ENCODE data around the gene SAFB2.
A peak's percentile ranks its signal among the peaks of the same experiment; 100 is the strongest.
"Not testable (repeated sequence)": the region's sequence is repeated elsewhere in the genome, so short reads cannot be mapped to it uniquely, and the experiment has no call there.

Gene SAFB2

DNA sequence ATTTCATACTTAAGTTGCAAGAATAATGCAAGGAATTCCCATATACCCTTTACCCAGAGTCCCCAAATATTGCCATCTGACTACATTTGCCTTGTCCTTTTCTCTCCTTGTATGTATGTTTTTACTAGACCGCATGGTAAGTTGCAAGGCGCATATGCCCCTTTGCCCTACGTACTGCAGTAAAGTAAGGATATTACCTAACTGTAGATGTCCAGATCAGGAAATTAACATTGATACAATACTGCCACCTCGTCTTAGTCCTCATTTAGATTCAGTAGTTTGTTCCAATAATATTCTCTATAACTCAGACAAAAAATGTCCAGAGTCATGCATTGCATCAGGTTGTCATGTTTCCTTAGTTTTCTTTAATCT lies 9.7 kb upstream of the SAFB2 start:
- no peak for DNase-seq

DNA sequence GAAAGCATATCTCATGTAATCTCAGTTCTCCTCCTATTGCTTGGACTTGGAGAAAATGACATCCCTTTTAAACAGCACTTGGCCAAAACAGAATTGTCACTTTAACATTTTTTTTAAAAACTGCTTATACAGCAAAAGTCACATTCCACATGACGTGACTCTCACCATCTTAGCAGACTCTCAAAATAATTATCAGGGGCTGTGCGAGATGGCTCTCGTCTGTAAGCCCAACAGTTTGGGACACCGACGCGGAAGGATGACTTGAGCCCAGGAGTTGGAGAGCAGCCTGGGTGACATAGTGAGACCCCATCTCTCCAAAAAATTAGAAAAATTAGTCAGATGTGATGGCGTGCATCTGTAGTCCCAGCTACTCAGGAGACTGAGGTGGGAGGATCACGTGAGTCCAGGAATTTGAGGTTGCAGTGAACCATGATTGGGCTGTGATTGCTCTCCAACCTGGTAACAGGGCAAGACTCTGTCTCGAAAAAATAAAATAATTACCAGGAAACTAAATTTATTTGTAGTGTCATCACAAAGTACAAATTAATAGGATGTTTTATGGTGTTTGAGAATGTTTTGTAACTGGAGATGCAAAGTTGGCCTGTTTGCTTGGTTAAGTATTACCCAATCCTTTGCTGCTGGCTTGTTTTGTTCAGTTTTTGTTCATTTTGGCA lies 9.1 kb upstream of the SAFB2 start:
- no peak for DNase-seq

DNA sequence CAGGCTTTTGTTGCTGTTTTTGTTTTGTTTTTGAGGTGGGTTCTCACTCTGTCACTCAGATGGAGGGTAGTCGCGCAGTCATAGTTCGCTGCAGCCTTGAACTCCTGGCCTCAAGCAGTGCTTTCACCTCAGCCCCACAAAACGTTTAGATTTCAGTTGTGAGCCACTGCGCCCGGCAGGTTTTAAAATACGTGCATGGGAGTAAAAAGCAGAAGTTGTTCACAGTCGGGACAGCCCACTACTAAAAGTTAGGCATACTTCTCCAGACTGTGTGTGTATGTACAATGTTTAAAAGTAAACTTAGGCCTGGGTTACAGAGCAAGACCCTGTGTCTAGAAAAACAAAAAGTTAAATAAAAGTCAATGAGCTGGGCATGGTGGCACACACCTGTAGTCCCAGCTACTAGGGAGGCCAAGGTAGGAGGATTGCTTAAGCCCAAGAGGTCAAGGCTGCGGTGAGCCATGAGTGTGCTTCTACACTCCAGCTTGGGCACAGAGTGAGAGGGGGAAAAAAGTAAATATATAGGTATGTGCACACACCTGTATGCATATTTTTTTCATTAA lies 6.4 kb upstream of the SAFB2 start:
- DNase-seq: no peak

DNA sequence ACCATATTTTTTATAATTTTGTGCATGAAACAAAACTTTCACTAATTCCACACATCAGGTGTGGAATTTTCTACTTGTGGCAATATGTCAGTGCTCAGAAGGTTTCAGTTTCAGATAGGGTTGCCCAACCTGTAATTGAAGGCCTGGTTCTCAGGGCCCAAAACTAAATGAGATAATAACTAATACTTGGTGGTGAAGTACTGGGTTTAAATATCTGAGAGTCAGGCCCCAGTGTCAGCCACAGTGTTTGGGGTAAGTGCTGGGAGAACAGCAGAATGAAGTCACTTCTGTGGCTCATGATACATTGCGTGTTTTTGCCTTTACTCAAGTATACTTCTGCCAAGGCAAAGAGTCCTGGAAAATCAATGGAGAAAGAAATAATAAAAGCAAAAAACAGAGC lies 5.9 kb upstream of the SAFB2 start:
- no peak for DNase-seq

DNA sequence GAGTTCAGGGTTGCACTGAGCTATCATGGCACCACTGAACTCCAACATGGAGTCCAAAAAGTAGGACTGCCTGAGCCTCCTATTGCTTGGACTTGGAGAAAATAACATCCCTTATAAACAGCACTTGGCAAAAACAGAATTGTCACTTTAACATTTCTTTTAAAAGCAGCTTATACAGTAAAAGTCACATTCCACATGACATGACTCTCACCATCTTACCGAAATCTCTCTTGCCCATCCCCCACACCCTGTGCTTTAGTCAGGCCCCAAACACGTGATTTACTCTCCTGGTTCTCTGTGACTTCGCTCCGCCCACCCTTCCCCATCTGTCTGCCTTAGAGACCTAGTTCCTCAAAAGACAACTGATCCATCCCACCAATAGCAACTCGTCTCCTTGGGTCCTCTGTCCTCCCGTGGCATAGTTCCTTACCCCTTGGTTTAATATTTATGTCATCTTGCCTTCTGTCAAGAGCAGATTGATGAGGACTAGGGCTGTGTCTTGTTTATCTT lies 4.9 kb upstream of the SAFB2 start:
- DNase-seq: no peak

DNA sequence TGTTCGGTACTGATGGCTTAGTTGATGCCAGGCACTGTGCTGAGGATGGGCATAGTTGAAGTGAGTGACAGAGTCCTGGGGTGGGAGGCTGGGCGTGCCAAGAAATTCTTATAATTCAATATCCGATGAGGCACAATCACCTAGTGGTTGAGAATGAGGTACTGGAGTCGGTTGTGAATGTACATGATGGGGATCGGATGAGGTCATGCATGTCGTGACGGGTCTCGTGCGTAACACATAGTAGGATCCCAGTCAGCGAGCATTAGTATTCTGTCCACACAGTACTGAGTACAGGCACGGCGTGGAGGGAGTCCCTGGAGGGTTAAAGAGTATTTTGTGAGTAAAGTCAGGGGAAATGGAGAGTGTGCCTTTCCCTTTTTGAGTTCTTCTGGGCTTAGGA lies 3.1 kb upstream of the SAFB2 start:
- no peak for DNase-seq

DNA sequence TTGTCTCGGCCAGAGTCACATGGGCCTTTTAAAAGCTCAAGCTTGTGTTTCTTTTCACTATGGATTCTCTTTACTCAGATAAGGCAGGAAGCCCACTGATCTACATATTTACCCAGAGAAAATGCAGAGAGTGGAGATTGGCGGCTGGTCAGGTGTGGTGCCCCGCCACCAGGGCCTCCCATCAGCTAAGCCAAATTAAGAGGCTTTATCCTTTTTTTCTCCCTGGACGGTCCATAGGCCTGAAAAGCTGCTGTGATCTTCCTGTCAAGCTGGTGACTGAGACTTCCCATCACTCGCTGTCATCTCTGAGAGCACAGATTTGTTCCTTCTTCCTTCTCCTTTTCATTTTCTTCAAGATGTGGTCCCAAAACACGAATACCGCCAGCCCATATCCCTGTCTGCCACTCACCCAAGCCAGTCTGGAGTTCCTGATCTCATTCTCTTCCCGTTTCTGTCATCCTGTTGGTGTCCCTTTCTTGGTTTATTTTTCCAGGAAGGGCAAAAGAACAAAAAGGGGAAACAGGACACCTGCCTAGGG lies 2.2 kb upstream of the SAFB2 start:
- DNase-seq: no peak

DNA sequence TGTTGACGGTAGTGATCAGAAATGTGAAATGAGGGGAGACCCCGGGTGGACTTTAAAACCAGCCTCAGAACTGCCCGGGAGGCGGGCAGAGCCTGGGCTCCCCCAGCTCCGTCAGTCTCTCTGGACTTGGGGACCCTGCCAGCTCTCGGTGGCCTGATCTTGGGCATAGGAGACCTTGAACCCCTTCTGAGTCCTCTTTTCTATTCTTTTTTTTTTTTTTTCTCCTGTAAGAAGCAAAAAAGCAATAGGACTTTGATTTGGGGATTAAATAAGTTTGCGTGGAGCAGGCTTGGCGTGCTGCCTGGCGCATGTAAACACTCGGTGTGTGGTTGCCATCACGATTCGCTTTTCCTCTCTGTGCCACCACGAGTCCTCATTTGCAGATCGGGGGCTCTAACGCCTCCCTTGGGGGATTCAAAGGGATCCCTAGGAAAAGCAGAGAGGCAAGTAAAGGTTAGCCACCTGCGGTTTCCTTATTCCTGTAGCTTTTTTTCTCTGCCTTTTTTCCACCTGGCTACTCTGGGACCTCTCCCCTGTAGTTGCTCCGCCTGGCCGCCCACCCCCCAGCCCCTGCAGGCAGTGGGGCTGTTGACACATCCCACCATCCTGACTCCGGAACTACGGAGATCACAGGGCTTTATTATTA lies 1.6 kb upstream of the SAFB2 start:
- DNase-seq: peak; percentile 4 to 39

DNA sequence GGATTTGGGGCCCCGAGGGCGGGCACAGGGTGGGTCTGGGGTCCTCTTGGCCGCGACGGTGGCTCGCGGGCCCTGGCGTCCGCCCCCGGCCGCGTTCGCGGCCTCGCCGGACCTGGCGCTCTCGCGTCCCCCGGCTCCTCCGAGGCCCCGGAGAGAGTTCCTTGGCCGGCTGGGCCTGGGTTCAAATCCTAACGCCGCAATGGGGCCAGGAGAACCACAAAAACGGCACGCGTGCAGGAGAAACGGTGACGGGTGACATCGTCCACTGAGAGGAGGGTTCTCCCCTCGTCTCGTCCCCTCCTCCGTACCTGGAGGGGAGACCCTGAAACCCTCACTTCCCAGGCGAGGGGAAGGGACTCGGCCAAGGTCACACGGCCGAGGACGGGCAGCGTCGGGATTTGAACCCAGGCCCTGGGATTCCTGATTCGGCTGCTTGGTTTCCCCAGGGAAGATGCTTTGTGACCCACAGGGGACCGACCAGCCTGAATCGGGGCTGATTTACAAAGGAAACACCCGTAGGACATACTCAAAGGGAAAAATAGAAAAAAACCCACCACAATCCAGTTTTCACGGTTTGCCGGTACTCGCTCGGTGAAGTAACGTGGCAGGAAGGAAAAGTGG lies 931 bp upstream of the SAFB2 start:
- no peak for DNase-seq

DNA sequence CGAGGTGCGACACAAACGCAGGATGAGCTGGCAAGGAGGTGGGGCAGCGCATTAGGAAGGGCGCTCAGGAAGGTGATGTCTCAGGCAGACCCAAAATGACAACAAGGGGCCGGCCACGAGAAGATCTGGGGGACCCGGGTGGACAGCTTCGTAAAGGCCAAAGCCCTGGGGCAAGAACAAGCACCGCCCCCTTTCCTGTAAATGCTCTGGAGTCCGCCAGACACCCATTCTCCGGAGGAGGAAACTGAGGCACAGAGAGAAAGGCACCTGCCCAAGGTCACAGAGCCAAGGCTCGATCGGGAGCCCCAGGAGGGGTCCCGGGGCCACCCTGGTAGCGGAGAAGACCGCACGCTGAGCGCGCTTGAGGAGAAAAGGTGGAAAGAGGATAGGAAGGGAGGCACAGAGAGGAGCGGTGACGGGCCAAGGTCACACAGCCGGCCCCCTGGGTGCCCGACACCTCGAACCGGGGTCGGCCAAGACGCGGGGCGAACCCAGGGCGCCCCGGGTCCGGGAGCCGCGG lies 571 bp downstream of the SAFB2 start:
- DNase-seq: no peak

DNA sequence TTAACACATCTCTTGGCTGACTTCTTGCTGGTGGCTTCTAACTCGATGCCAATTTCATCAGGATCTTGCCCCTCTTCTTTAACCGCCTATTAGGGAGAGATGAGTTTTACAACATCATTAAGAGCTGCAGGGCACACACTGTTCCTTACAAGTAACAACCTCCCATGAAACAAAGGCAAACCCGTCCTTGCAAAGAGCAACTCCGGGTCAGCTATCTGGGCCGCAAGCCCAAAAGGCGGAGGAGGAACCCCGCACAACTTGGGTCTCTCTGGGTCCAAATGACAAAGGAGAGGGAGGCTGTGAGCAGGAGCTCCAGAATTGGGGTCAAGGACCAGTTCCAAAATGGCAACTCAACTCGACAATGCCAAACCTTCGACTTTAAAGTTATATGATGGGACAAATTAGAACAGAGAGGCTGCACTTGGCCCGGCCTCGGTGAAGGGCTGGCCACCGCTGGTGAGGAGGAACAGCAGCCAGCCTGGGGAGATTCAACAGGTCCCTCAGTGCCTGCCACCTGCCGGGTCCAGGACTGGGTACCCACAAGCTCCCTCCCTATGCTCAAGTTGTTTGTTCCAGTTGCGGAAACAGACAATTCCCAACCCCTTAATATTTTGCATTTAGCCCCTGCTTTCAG lies 1.1 kb downstream of the SAFB2 start:
- DNase-seq: no peak

DNA sequence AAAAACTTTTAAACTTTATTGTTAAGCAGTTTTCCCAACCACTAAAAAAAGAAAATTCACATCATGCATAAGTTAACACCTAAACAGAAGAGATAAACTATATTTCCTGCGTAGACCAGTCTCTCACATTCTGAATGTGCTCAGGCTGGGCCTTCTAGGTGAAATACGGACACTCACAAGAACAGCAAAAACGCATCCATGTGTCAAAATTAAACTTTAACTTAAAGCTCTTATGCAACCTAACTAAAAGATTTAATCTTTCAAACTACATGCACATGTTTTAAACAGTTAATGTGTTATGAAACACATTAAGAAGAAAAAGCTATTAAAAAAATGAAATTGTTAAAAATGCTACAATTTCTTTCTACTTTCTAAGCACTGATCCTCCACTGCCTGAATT lies 2.6 kb downstream of the SAFB2 start:
- no peak for DNase-seq

DNA sequence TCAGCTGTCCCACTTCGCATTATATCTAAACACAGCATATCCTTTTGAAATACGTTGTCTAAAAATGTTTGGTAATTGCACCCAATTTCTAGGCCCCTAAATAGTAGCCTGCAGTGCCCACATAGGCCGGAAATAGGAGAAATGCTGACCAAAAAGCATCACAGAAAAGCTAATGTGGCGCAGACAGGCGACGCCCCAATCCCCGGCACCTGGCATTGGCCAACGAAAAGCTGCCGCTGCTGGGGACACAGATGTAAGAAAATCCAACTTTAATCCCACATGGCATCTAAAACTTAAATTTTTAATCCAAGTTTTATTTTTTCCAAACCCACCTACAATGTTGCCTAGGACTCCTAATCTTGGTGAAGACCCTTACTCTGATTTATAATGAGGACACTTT lies 4.0 kb downstream of the SAFB2 start:
- DNase-seq: no peak

DNA sequence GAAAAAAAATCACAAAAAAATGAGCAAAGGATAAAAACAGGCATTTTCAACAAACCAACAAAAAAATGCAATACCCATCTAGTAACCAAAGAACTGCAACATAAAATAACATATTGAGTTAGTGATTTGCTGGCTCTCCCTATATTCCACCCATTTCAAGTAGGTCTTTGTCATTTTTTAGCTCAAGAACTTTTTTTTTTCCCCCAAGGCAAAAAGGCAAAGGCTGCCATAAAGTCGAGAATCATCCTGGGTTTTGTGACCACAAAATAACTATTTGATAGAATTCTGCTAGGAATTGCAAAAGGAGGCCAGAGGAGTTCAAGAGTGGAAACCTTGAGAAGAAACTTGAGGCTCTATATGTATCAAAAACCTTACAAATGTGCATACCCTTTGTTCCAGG lies 5.5 kb downstream of the SAFB2 start:
- DNase-seq: no peak

DNA sequence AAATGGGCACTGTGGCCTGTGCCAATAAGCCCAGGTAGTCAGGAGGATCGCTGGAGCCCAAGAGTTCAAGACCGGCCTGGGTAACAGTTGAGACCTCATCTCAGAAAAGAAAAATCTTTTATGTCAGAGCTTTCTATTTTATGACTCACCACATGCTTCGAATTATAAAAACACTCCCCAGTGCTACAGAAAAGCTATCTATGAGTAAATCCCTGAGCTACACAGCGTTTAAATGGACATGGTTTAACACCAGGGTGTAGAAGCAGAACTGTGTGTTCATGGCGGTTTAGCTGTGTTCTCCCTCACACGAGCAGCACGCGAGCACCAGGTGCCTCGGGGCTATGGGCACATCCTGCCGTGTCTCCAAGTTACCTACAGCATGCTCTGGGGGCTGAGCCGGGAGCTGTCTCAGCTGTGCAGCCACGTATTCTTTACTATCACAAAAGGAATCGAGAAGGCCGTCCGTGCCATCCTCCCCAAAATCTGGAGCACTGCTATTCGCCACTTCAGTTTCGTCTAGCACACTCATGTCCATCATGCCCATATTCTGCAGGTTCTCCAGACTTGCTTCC lies 6.7 kb downstream of the SAFB2 start:
- DNase-seq: no peak

DNA sequence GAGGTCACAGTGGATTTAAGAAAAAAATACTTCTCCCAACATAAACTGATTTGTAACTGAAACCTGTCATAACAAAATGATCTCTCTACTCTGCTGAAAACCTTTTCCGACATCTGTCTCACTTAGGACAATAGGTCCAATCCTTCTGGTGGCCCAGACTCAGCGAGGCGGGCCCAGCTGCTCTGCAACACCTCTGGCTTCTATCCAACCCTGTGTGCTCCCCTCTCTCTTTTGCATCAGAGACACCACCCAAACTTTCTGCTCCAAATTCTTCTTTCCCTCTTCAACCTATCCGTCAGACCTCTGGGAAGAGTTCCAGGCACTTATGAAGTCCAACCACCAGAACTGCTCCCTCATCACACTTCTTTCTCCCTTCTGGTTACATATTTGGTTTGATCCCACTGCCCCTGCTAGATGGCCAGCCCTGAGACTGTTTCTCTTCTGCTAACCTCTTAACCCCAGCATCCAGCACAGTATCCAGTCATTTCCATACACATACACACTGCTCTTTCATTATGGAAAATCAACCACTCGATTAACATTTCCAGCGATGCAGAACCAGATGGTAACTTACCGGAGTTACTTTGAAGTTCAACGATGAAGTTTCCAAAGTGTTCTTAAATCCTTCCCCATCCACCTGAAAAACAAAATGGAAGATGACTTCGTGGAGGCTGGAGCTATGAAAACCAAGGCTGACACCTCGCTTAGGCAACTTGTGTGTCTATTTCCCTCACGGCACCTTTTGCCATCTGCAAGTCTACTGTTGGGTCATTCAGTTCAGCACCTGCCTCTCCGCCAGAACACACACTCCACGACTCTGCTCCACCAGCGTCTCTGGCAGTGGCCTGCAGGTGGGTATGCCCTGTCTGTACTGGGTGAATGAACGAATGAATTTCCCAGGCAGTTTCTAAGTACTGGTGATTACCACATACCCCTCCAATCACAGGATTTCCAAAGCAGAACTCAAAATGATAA lies 9.4 kb downstream of the SAFB2 start:
- DNase-seq: no peak

DNA sequence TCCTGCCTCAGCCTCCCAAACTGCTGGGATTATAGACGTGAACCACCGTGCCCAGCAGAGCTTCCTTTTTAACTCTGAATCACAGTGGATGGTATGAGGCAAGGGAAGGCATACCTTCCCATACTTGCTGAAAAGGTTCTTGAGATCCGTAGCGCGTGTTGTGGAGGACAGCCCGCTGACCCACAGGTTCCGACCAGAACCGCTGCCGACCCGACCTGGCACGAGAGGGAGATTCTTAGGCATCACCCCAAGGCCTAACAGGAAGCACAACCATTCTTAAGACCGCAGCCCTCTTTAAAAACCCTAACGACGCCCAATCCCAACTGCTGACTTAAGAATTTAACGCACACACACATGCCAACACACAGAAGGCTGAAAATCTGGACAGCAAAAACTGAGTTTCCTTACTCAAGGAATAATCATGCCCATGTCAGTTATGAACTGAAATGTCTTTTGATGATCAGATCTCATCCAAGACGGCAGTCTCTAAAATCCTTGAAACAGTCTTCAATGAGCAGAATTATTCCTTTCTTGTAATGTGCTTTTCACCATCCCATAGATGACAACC lies 12.6 kb downstream of the SAFB2 start:
- DNase-seq: no peak

DNA sequence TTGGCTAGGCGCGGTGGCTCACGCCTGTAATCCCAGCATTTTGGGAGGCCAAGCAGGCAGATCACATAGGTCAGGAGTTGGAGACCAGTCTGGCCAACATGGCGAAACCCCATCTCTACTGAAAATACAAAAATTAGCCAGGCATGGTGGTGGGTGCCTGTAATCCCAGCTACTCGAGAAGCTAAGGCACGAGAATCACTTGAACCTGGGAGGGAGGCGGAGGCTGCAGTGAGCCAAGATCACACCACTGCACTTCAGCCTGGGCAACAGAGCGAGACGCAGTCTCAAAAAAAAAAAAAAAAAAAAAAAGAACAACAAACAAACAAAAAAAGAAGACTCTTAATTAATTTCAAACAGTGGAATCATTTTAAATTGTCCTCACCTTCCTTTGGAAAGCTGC lies 13.8 kb downstream of the SAFB2 start:
- not testable (repeated sequence) for DNase-seq

DNA sequence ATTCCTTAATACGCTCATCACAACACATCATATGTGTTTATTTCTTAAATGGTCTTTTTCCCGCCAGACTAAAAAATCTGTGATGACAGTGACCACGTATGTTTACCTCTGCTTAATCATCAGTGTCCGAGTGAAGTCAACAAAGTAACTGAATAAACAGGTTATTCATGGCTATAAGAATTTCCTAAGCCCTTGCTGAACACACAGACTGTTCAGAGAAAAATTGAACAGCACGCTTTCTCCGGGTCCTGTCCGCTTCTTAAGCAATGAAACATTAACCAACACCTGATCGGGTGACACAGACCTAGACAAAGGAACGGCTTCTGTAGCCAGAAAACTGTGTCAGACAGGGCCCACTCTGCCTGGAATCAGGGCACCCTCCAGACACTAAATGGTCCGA lies 14.3 kb downstream of the SAFB2 start:
- DNase-seq: no peak

DNA sequence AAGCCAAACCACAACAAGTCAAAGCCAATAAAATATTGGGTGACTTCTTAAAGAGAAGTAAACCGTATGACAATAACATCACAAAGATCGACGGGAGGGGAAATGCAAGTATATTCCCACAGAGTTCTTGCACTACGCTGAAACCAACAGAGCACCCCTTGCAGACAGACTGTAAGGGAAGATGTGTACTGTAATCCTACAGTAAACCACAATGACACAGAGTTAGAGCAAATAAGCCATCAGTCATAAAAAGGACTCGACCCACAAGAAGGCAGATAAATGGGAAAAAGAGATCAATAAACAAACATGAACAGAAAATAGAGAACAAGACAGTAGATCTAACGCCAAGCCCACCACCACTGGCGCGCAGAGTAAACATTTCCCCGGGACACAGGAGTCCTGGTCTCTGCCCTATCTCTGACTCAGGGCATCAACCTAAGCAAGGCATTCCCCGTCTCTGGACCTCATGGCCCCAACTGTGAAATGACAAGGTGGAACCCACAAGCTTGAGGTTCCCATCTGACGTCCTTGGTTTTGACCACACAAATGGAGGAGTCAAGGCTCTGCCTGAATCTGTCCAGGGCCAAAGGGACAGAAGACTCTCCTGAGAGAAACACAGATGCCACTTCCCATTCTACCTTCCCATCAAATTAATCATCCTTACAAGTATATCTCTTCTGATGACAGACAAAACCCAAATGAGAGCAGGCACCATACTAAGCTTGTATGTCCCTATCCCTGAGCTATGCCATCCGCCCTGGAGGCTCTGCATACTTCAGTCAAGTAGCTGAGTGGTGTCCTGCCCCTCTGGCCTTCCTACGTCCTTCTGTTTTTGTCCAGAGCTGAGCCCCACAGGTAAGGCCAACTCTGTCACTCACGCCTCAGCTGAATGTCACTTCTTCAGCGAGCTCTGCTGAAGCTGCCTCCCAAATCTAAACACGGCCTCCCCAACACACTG lies 15.0 kb downstream of the SAFB2 start:
- DNase-seq: no peak

Data from NCI-H2081 (cell line).